ENCODE data around the gene LCN10.
"Not testable (repeated sequence)": the region's sequence is repeated elsewhere in the genome, so short reads cannot be mapped to it uniquely, and the experiment has no call there.

LCN10 gene

GRCh38 chr9:136755302-136756133, 12.8 kb upstream of the LCN10 start:
- not testable (repeated sequence) for H3K4me3 ChIP-seq (ENCODE audit: low read depth, low read length)

DNA sequence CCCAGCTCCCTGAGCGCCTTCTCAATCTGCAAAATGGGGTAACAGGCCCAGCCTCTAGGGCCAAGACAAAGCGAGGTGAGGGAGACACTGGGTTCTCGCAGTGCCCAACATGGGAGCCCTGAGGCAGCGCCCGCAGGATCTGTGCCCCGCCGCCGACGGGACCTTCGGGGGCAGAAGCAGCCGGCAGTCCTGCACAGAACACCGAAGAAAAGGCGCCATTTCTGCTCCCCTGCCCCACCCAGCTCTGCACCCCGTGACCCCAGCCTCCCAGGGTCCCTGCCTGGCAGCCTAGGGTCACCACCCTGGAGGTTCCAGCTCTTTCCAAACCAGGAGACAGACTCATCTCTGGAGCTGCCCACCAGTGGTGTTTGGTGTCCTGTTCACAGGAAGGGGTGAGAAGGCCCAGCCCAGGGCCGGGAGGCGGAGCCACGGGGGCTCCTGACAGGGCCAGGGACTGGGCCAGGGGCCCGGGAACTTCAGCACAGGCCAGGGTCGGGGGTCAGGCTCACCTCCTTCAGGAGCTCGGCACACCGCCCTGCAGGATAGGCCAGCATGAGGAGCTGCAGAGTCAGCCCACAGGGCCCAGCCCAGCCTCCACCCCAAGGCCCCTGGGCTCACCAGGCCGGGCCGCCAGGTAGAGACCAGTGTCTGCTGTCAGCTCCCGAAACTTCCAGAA, 12.0 kb upstream of the LCN10 start:
- H3K4me3 ChIP-seq (ENCODE audit: low read depth, low read length): no peak overlapping the region

DNA sequence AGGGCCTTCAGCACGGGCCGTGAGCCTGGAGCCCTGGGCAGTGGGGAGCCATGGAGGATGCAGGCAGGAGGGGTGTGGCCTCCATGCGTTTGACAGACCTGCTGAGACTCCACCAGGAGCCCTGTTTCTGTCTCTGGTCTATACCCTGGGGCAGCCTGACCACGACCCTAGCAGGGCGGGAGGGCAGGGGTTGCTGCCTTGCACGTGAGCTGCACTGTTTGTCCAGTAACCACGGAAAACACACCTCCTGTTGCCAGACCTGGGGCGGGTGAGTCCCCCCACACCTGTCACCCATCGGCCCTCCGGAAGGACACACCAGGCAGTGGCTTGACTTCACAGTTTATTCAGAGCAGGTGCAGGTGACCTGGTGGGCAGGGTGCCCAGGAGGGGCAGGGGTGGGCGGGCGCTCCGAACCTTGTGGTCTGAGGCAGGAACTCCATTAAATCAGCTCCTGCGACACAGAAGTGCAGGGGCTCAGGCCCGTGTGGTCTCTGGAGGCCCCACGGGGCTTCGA, 11.4 kb upstream of the LCN10 start:
- H3K4me3 ChIP-seq (ENCODE audit: low read depth, low read length): no peak overlapping the region

DNA sequence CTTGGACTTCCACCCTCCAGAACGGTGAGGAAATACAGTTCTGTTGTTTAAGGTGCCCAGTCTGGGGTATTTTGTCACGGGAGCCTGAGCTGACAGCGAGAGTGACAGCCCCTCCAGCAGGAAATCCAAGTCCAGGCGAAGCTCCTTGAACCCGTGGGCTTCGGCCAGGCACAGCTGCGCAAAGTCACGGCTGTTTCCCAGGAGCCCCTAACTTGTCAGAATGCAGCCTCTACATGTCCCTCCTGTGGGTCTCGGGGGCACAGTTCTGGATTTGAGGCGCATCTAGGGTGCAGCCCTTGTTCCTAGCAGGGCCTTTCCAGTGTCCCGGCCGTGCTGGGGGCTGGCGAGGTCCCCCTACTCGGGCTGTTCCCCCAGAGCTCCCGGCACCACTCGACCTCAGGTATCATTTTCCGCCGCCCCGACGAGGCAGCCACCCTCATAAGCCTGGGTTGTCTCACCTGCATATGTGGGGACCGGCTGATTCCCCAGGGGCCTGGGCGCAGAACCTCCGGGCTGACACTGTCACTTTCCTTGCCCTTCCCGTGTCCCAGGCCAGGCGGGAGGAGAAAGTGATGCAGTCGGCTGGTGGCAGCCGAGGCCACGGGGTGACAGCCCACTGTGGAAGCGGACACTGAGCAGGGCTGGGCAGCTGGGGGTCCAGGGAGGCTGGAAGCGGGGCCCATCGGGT, 10.8 kb upstream of the LCN10 start:
- H3K4me3 ChIP-seq (ENCODE audit: low read depth, low read length): no peak overlapping the region

DNA sequence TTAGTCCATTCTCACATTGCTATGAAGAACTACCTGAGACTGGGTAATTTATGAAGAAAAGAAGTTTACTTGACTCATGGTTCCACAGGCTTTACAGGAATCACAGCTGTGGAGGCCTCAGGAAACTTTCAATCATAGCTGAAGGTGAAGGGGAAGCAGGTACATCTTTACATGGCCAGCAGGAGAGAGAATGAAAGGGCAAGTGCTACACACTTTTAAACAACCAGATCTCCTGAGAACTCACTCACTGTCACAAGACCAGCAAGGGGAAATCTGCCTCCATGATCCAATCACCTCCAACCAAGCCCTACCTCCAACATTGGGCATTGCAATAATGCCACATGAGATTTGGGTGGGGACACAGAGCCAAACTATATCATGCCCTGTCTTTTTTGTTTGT, 9.1 kb upstream of the LCN10 start:
- no peak overlapping the region for H3K4me3 ChIP-seq (ENCODE audit: low read depth, low read length)

DNA sequence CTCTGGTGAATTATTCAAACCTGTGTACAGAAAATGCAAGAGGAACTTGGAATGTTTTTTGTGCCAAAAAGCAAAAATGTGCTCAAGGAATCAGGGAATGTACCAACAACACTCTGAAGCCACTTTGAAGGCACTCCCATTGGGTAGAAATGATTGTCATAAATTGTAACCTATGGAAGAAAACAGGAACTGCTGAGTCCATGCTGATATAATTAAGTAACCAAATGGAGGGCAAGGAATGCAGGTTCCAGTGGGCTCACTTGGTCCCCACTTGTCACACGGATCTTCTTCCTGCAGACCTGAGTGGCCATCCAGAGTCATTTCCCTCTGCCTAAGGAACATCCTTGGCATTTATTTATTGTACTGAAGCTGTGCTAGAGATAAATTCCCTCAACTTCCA, 8.5 kb upstream of the LCN10 start:
- no peak overlapping the region for H3K4me3 ChIP-seq (ENCODE audit: low read depth, low read length)

DNA sequence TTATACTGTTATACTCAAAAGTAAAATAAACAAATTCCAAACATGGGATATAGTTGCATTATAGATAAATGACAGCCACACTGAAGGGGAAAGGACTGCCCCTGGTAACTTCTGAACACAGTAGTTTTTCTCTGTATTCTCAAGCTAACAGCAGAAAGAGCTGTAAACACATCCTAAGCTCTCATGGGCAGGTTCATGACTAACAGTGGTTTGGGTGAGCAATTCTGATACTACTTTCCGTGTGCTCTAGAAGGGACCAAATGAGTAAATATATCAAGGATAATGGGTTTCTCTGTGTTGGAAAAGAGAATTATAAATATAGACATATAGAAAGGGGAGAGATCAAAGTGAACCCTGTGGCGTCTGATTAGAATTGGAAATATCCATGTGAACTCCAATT, 7.8 kb upstream of the LCN10 start:
- H3K4me3 ChIP-seq (ENCODE audit: low read depth, low read length): no peak overlapping the region

- no peak overlapping the region for H3K4me3 ChIP-seq (ENCODE audit: low read depth, low read length)
Measured at GRCh38 chr9:136748666-136749611, 6.2 kb upstream of the LCN10 start.

- no peak within 1 kb of the TSS for H3K4me3 ChIP-seq (ENCODE audit: low read depth, low read length)
Measured at GRCh38 chr9:136748201-136748600, 5.5 kb upstream of the LCN10 start, which contains the start of gene LCN6. Gene LCN6 (minus strand): TSS chr9:136748525. CDS start chr9:136748483, 42 bp downstream.

DNA sequence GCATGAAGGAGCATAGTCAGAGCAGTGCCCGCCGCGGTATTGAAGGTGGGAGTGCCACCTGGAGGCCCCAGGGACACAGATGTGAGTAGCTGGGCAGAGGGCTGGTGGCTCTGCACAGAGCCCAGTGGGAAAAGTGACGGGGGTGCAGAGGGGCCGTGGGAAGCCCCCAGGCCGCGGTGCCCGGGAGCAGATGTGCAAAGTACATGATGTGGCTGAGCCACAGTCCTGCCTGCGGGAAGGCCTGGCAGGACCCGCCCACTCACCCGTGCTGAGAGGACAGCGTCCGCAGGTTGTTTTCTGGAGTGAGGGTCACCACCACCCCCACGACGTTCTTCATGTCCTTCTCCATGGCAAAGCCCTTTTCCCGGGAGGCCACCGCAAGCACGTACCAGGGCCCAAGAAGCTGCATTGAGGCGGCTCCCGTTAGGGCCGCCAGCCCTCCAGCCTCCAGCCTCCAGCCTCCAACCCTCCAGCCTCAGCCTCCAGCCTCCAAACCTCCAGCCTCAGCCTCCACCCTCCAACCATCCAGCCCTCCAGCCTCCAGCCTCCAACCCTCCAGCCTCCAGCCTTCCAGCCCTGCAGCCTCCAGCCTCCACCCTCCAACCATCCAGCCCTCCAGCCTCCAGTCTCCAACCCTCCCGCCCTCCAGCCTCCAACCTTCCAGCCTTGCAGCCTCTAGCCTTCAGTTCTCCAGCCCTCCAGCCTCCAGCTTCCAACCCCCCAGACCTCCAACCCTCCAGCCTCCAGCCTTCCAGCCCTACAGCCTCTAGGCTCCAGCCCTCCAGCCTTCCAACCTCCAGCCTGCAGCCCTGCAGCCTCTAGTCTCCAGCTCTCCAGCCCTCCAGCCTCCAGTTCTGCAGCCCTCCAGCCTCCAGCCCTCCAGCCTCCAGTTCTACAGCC, 4.7 kb upstream of the LCN10 start:
- H3K4me3 ChIP-seq (ENCODE audit: low read depth, low read length): no peak overlapping the region

DNA sequence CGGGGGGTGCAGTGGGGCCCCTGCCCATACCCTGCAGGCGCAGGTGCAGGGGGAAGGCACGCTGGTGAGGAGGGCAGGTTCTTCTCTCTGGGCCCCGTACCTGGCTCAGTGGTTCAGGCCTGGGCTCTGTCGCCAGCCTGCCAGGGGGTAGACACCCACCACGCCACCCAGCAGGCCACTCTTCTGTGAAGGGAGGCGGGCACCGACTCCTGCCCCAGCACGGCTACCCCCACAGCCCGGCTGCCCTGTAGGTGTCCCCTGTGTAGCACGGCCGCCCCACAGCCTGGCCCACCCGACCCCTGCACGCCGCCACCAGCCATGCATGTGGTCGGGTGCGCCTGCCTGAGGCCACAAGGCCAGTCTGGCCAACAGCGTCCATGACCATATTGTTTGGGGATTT, 3.9 kb upstream of the LCN10 start:
- no peak overlapping the region for H3K4me3 ChIP-seq (ENCODE audit: low read depth, low read length)

- no peak overlapping the region for H3K4me3 ChIP-seq (ENCODE audit: low read depth, low read length)
Measured at GRCh38 chr9:136746155-136746490, 3.4 kb upstream of the LCN10 start.

- H3K4me3 ChIP-seq (ENCODE audit: low read depth, low read length): no peak overlapping the region
Measured at GRCh38 chr9:136745389-136746154, 2.8 kb upstream of the LCN10 start.

- H3K4me3 ChIP-seq (ENCODE audit: low read depth, low read length): no peak overlapping the region
Measured at GRCh38 chr9:136744773-136745172, 2.0 kb upstream of the LCN10 start.

DNA sequence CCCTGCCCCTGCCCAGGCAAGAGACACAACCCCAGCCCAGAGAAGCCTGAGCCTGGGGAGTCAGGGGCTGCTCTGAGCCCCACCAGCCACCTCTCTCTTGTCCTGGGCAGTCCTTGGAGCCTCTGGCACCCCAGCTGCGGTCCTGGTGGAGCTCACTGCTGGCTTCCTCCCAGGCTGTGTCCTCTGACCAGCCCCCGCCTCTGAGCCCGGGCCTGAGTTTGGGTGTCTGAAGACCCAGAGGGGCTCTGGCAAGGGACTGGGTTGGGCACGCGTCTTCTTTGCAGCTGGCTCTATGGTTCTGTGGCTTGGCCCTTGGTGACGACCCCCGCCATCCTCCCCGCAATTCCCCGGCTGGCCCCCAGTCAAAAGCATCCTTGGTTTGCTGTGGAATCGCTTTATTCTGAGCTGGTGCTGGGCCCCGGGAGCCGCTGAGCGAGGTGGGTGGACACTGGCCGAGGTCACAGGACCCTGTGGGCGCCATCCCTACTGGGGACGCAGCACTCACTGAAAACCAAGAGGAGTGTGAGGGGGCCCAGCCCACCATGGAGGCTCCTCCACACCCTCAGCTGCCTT, 985 bp upstream of the LCN10 start:
- no peak overlapping the region for H3K4me3 ChIP-seq (ENCODE audit: low read depth, low read length)

GRCh38 chr9:136741883-136742571, 713 bp downstream of the LCN10 start:
- no peak overlapping the region for H3K4me3 ChIP-seq (ENCODE audit: low read depth, low read length)

DNA sequence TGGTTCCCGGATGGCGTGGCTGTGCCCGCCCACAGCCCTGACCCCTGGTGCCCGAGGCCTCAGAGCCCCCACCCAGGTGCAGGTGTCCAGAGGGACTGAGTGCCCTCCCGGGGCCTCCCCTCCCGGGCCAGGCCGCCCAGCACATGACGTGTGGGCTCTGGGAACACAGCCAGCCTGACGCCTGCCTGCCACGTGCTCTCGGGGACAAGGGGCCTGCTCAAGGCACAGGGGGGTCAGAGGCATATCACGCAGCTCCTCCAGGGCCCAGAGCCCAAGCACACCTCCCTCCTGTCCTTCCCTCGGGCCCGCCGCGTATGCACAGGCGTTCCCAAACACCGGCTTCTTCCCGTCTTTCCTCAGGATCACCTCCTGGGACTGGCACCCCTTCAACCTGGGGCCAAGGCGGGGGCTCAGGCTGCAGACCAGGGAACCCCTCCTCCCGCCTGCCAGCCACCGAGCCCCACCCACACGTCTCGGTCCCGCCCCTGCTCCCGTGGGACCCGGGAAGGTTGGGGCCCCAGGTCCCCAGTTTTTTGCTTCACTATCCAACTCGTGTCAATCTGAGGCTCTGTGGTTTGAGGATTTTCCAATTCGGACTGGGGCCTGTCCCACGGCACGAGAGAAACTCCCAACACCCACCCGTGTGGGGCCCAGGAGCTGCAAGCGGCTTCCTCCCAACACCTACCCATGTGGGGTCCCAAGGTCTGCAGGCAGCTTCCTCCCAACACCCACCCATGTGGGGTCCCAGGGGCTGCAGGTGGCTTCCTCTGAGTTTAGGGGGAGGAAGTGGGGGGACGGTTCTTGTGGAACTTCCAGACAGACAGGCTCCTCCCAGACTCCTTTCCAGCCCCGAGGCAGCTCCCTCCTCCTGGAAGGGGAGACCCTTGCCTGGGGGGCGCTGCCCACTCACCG, 1.5 kb downstream of the LCN10 start:
- H3K4me3 ChIP-seq (ENCODE audit: low read depth, low read length): no peak overlapping the region
